WTC11 (cell line): ENCODE measurements around the gene PHRF1. TPM values are rescaled to one million over a fixed set of nuclear protein-coding genes. Genes with fewer than 3 reads are reported as not detected.

ENCODE experiments used
- ATAC-seq: fragments of 200-7000 bp; cut with Tn5 transposase; 2 replicates; pipeline ENCODE4 v1.10.0; 2021; ENCODE audit warnings: mild to moderate bottlenecking, moderate library complexity
- CTCF ChIA-PET: fragments of 300-600 bp; sonication (Branson Sonifier 250); formaldehyde crosslinking; loops from one replicate; lab custom pipeline; 2021; ENCODE audit warnings: antibody characterized with exemption; lab: Charles Lee
- POLR2A ChIA-PET: fragments of 350-600 bp; sonication (Branson Sonifier 250); formaldehyde crosslinking; loops from one replicate; lab custom pipeline; 2021; ENCODE audit warnings: antibody characterized with exemption; lab: Charles Lee
- DNase-seq: peaks from one replicate; pipeline ENCODE4 v3.0.0; 2021; ENCODE audit warnings: low spot score
- H3K27ac Mint-ChIP-seq: 2 replicates; pipeline ENCODE4 v1.8.0; 2021; ENCODE audit warnings: mixed read lengths
- H3K27me3 Mint-ChIP-seq: 2 replicates; pipeline ENCODE4 v1.8.0; 2021; ENCODE audit warnings: low read depth, mild to moderate bottlenecking, moderate library complexity, mixed read lengths
- H3K36me3 Mint-ChIP-seq: 2 replicates; pipeline ENCODE4 v1.8.0; 2021; ENCODE audit warnings: mixed read lengths
- H3K4me1 Mint-ChIP-seq: 2 replicates; pipeline ENCODE4 v1.8.0; 2022; ENCODE audit warnings: mixed read lengths
- H3K4me3 Mint-ChIP-seq: 2 replicates; pipeline ENCODE4 v1.8.0; 2021; ENCODE audit warnings: mild to moderate bottlenecking, moderate library complexity, mixed read lengths
- H3K9me3 Mint-ChIP-seq: 2 replicates; pipeline ENCODE4 v1.8.0; 2021; ENCODE audit warnings: mixed read lengths
- AR ChIP-seq: fragments of 250-450 bp; sonication (Bioruptor Pico); IDR thresholded peaks from 2 replicates; pipeline ENCODE4 v1.9.0; 2021; ENCODE audit warnings: mild to moderate bottlenecking
- ATF6 ChIP-seq: sonication (generic); formaldehyde crosslinking; IDR thresholded peaks from 2 replicates; pipeline ENCODE4 v1.8.1; 2023; ENCODE audit warnings: mild to moderate bottlenecking, missing genetic modification reagents
- CREM ChIP-seq: sonication (generic); formaldehyde crosslinking; IDR thresholded peaks from 2 replicates; pipeline ENCODE4 v1.8.1; 2022; ENCODE audit warnings: mild to moderate bottlenecking, missing genetic modification reagents, moderate library complexity
- E2F4 ChIP-seq: sonication (generic); formaldehyde crosslinking; IDR thresholded peaks from 2 replicates; pipeline ENCODE4 v1.8.1; 2022; ENCODE audit warnings: low read depth, mild to moderate bottlenecking, moderate library complexity, missing genetic modification reagents, borderline replicate concordance
- ELF4 ChIP-seq: sonication (generic); formaldehyde crosslinking; IDR thresholded peaks from 2 replicates; pipeline ENCODE4 v1.8.1; 2022; ENCODE audit warnings: low read depth, mild to moderate bottlenecking, moderate library complexity, missing genetic modification reagents
- ESRRA ChIP-seq: sonication (generic); formaldehyde crosslinking; IDR thresholded peaks from 2 replicates; pipeline ENCODE4 v1.8.1; 2022; ENCODE audit warnings: mild to moderate bottlenecking, missing genetic modification reagents, borderline replicate concordance
- ETV6 ChIP-seq: sonication (generic); formaldehyde crosslinking; IDR thresholded peaks from 2 replicates; pipeline ENCODE4 v1.8.1; 2022; ENCODE audit warnings: mild to moderate bottlenecking, missing genetic modification reagents
- GABPB1 ChIP-seq: sonication (generic); formaldehyde crosslinking; IDR thresholded peaks from 2 replicates; pipeline ENCODE4 v1.8.1; 2023; ENCODE audit warnings: mild to moderate bottlenecking, missing genetic modification reagents
- GTF2I ChIP-seq: fragments of 250-450 bp; sonication (Bioruptor Pico); conservative IDR thresholded peaks from 2 replicates; pipeline ENCODE4 v1.4.0; 2021; ENCODE audit warnings: mild to moderate bottlenecking
- JAZF1 ChIP-seq: fragments of 250-450 bp; sonication (Bioruptor Pico); IDR thresholded peaks from 2 replicates; pipeline ENCODE4 v1.9.0; 2021; ENCODE audit warnings: moderate library complexity, mild to moderate bottlenecking, inconsistent platforms
- KAT7 ChIP-seq: sonication (generic); formaldehyde crosslinking; IDR thresholded peaks from 2 replicates; pipeline ENCODE4 v1.8.1; 2023; ENCODE audit warnings: missing genetic modification reagents, mild to moderate bottlenecking, borderline replicate concordance
- MLX ChIP-seq: sonication (generic); formaldehyde crosslinking; IDR thresholded peaks from 2 replicates; pipeline ENCODE4 v1.8.1; 2023; ENCODE audit warnings: mild to moderate bottlenecking, missing genetic modification reagents, moderate library complexity
- NR2C2 ChIP-seq: sonication (generic); formaldehyde crosslinking; IDR thresholded peaks from 2 replicates; pipeline ENCODE4 v1.8.0; 2022; ENCODE audit warnings: mild to moderate bottlenecking, missing genetic modification reagents
- OVOL2 ChIP-seq: fragments of 250-450 bp; sonication (Bioruptor Pico); IDR thresholded peaks from 2 replicates; pipeline ENCODE4 v1.9.0; 2021; ENCODE audit warnings: mild to moderate bottlenecking, borderline replicate concordance
- PRRX2 ChIP-seq: fragments of 250-450 bp; sonication (Bioruptor Pico); IDR thresholded peaks from 2 replicates; pipeline ENCODE4 v1.8.0; 2021; ENCODE audit warnings: mild to moderate bottlenecking
- RELA ChIP-seq: sonication (generic); formaldehyde crosslinking; IDR thresholded peaks from 2 replicates; pipeline ENCODE4 v1.8.1; 2022; ENCODE audit warnings: missing genetic modification reagents, mild to moderate bottlenecking, borderline replicate concordance
- SOX15 ChIP-seq: fragments of 250-450 bp; sonication (Bioruptor Pico); IDR thresholded peaks from 2 replicates; pipeline ENCODE4 v1.9.0; 2021; ENCODE audit warnings: mild to moderate bottlenecking
- STAT6 ChIP-seq: sonication (generic); formaldehyde crosslinking; conservative IDR thresholded peaks from 2 replicates; pipeline ENCODE4 v1.8.1; 2023; ENCODE audit warnings: mild to moderate bottlenecking, low read depth, missing genetic modification reagents, moderate library complexity
- TEAD1 ChIP-seq: sonication (generic); formaldehyde crosslinking; IDR thresholded peaks from 2 replicates; pipeline ENCODE4 v1.8.0; 2022; ENCODE audit warnings: mild to moderate bottlenecking, missing genetic modification reagents
- ZNF532 ChIP-seq: fragments of 250-450 bp; sonication (Bioruptor Pico); IDR thresholded peaks from 2 replicates; pipeline ENCODE4 v1.9.0; 2021; ENCODE audit warnings: mild to moderate bottlenecking, borderline replicate concordance
- total RNA-seq: library from RNA; stranded (reverse); gene quantifications from 3 replicates; pipeline ENCODE4 v1.2.3, GENCODE V29; 2021

Gene PHRF1
- total RNA-seq, 1 experiment from 2014 or later, result 46.9 TPM

GRCh38 chr11:540583-541432 lies 35.5 kb upstream of the PHRF1 start:
- no peak overlapping the region for H3K27ac Mint-ChIP-seq
- TF ChIP-seq ETV6 (CRISPR knock-in tag), result no peak
- TF ChIP-seq PRRX2 (CRISPR knock-in tag), result no peak
- TF ChIP-seq SOX15 (CRISPR knock-in tag), result no peak
- no peak for TF ChIP-seq AR (CRISPR knock-in tag)
- TF ChIP-seq GTF2I (CRISPR knock-in tag), result no peak
- no peak for TF ChIP-seq E2F4 (CRISPR knock-in tag)
- no peak for TF ChIP-seq TEAD1 (CRISPR knock-in tag)
- TF ChIP-seq CREM (CRISPR knock-in tag), result no peak
- no peak for TF ChIP-seq STAT6
- TF ChIP-seq ESRRA (CRISPR knock-in tag), result no peak
- no peak for TF ChIP-seq JAZF1
- TF ChIP-seq ATF6, result no peak
- TF ChIP-seq RELA (CRISPR knock-in tag), result no peak
- no peak for TF ChIP-seq NR2C2 (CRISPR knock-in tag)
- no peak for TF ChIP-seq OVOL2 (CRISPR knock-in tag)
- ATAC-seq (no peak), DNase-seq (no peak)
- H3K4me3 Mint-ChIP-seq, result no peak overlapping the region
- CTCF ChIA-PET, result interaction anchor here (0.6 to 0.9 kb wide), 2 partner anchors 77 to 134 kb away, joined by 3 read pairs; no protein-coding TSS in a partner anchor
- H3K9me3 Mint-ChIP-seq, result no peaks in the 10 kb centered on the region
- peaks cover 22% of the 10 kb centered on the region for H3K27me3 Mint-ChIP-seq
- H3K4me1 Mint-ChIP-seq, result no peaks in the 10 kb centered on the region
- H3K36me3 Mint-ChIP-seq, result peaks cover 3% of the 10 kb centered on the region
- POLR2A ChIA-PET, result no interaction called here

GRCh38 chr11:541433-541885 lies 34.8 kb upstream of the PHRF1 start:
- peaks cover 3% of the 10 kb centered on the region for H3K36me3 Mint-ChIP-seq
- POLR2A ChIA-PET, result interaction anchor here (0.6 kb wide), 1 partner anchor 23 kb away, joined by 3 read pairs; no protein-coding TSS in a partner anchor
- ATAC-seq, result no peak
- no peak overlapping the region for H3K27ac Mint-ChIP-seq
- H3K4me3 Mint-ChIP-seq, result no peak overlapping the region
- no peaks in the 10 kb centered on the region for H3K9me3 Mint-ChIP-seq
- CTCF ChIA-PET, result no interaction called here
- no peak for DNase-seq
- H3K27me3 Mint-ChIP-seq, result peaks cover 17% of the 10 kb centered on the region
- H3K4me1 Mint-ChIP-seq, result no peaks in the 10 kb centered on the region
- TF ChIP-seq MLX (no peak), ESRRA (CRISPR knock-in tag) (no peak), ETV6 (CRISPR knock-in tag) (no peak), KAT7 (CRISPR knock-in tag) (no peak), GABPB1 (CRISPR knock-in tag) (no peak), ELF4 (CRISPR knock-in tag) (no peak), ZNF532 (no peak)
